CMK (cell line): ENCODE measurements around the gene PTGR2.
"Not testable (repeated sequence)": the region's sequence is repeated elsewhere in the genome, so short reads cannot be mapped to it uniquely, and the experiment has no call there.

Experiments
- DNase-seq: peaks from one replicate; pipeline ENCODE4 v3.0.0-alpha.2; 2010; ENCODE audit warnings: low read depth

Gene PTGR2

GRCh38 chr14:73887318-73887616 is 35.6 kb downstream of the PTGR2 start:
- DNase-seq: no peak

DNA sequence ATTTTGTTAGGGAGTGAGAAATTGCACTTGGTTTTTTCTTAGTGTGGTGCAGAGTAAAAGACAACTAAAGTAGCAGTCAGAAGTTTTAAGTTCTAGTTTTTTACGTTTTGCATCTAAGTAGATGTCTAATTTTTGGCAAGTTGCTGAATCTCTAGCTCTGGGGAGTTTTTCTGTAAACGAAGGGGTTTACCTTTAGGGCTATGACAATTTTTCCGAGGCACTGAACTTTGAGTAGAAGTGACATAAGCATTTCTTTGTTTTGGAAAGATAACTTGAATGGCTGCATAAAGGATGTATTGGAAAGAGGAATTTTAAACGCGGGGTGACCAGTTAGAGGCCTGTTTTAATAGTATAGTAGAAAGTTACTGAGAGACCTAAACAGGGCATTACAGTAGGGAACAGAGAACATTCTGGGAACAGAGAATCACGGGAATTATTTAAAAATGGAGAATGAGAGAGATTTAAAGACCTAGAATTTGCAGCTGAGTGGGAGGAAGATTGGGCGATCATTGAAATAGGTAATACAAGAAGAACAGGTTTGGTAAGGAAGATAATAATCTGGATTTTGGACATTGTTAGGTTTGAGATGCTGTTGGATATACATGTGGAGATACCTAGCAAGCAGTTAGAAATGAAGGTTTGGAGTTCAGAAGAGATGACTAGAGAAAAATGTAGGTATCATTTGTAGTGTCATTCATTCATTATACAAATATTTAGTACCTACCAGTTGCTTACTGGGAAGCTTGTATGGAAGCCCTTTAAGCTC is 36.2 kb downstream of the PTGR2 start:
- DNase-seq: no peak

DNA sequence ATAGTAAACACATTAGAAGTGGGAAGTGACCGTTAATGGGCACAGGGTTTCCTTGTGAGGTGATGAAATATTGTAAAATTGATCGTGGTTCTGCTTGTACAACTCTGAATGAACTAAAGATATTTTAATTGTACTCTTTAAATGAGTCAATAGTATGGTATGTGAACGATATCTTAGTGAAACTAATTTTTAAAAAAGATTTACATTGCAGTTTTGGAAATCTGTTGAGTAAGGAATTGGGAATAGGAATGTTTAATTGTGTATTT is 36.8 kb downstream of the PTGR2 start:
- DNase-seq: no peak

DNA sequence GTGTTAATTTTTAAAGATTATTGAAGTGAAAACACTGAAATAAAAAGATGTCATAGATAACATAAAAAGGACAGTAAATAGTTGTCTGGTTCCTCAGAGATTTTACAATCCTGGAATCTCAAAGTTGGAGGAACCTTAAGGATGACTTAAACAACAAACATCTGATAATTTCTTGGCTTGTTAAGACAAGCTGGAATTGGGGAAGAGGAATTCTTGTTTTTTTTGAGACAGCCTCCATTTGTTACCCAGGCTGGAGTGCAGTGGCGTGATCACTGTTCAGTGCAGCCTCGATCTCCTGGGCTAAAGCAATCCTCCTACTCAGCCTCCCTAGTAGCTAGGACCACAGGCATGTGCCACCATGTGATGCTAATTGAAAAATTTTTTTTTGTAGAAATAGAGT is 37.3 kb downstream of the PTGR2 start:
- no peak for DNase-seq

- DNase-seq: no peak
These were observed 37.7 kb downstream of the PTGR2 start for GRCh38 chr14:73889376-73889775.

DNA sequence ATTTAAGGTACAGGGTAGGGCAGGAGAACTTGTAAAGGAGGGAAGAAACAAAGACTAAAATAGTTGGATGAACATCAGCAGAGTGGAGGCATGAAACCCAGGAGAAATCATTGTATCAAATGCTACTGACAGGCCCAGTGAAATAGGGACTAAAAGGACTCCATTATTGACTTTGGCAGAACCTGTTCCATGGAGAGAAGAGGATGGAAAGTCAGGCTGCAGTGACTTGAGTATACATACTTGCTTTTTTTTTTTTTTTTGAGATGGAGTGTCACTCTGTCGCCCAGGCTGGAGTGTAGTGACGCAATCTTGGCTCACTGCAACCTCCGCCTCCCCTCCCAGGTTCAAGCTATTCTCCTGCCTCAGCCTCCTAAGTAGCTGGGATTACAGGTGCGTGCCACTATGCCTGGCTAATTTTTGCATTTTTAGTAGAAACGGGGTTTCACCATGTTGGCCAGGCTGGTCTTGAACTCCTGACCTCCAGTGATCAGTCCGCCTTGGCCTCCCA is 42.6 kb downstream of the PTGR2 start:
- not testable (repeated sequence) for DNase-seq

- DNase-seq: no peak
These were observed 44.3 kb downstream of the PTGR2 start for GRCh38 chr14:73895939-73896338.

GRCh38 chr14:73896521-73896920 is 44.9 kb downstream of the PTGR2 start:
- DNase-seq: no peak

GRCh38 chr14:73903028-73903427 is 51.4 kb downstream of the PTGR2 start:
- no peak for DNase-seq

GRCh38 chr14:73909681-73910080 is 58.0 kb downstream of the PTGR2 start:
- no peak for DNase-seq

DNA sequence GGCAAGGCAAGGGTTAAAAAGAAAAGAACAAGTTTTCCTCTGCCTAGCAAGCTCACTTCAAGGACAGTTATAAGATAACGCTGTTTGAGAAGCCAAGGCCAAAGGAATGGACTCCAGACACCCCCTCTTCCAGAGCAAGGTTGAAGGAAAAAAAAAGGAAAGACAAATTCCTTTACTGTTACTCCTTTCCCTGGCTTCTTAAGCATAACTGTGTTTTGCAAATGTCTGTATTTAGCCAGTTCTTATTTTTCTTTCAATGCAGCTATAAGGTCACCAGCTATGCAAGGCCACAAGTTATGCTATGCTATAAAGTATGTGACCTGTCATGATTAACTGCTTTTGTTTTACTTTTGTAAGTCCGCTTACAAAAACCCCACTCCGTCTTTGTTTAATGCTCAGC is 61.6 kb downstream of the PTGR2 start:
- no peak for DNase-seq

- no peak for DNase-seq
These were observed 64.7 kb downstream of the PTGR2 start for GRCh38 chr14:73916324-73916723.

DNA sequence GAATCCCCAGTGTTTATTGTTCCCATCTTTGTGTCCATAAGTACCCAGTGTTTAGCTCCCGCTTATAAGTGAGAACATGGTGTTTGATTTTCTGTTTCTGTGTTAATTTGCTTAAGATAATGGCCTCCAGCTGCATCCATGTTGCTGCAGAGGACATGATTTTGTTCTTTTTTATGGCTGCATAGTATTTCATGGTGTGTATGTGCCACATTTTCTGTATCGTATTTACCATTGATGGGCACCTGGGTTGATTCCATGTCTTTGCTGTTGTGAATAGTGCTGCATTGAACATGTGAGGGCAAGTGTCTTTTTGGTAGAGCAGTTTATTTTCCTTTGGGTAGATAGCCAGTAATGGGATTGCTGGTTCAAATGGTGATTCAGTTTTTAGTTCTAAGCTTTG is 67.8 kb downstream of the PTGR2 start:
- not testable (repeated sequence) for DNase-seq

GRCh38 chr14:73924337-73924736 is 72.7 kb downstream of the PTGR2 start:
- no peak for DNase-seq
